Mesenchymal stem cell (in vitro differentiated cells and primary cell): ENCODE measurements around the gene EPAS1.

Experiments used
- DNase-seq: peaks from one replicate; pipeline ENCODE4 v3.0.0-alpha.2; 2013
- H2AFZ ChIP-seq: one replicate; pipeline ENCODE4 v1.6.1; 2013; ENCODE audit warnings: low read depth, mild to moderate bottlenecking, control low read depth, inconsistent platforms, low read length, moderate library complexity
- H2AK5ac ChIP-seq: 2 replicates; pipeline ENCODE4 v1.6.1; 2013; ENCODE audit warnings: low read length, moderate library complexity, mild to moderate bottlenecking, inconsistent platforms; ENCODE audit not compliant: severe bottlenecking
- H2BK120ac ChIP-seq: one replicate; pipeline ENCODE4 v1.6.1; 2013; ENCODE audit warnings: low read depth, mild to moderate bottlenecking, inconsistent platforms, low read length, moderate library complexity
- H2BK12ac ChIP-seq, 2 experiments: one replicate each; pipeline ENCODE4 v1.6.1; 2013; ENCODE audit warnings: inconsistent platforms in 2 of 2, low read length in 2 of 2, mild to moderate bottlenecking in 2 of 2, moderate library complexity in 2 of 2, control low read depth in 1 of 2
- H2BK15ac ChIP-seq: one replicate; pipeline ENCODE4 v1.6.1; 2013; ENCODE audit warnings: mild to moderate bottlenecking, low read depth, inconsistent platforms; ENCODE audit not compliant: poor library complexity, severe bottlenecking
- H2BK5ac ChIP-seq: 2 replicates; pipeline ENCODE4 v1.6.1; 2013; ENCODE audit warnings: low read depth, mild to moderate bottlenecking, low read length, control low read depth, inconsistent platforms; ENCODE audit not compliant: poor library complexity, severe bottlenecking
- H3K14ac ChIP-seq, 2 experiments: one replicate each; pipeline ENCODE4 v1.6.1; 2013; ENCODE audit warnings: inconsistent platforms in 2 of 2, low read length in 2 of 2, control low read depth in 1 of 2, mild to moderate bottlenecking in 1 of 2, moderate library complexity in 1 of 2
- H3K18ac ChIP-seq, 2 experiments: one replicate each; pipeline ENCODE4 v1.6.1; 2013; ENCODE audit warnings: inconsistent platforms in 2 of 2, low read length in 2 of 2, control low read depth in 1 of 2, low read depth in 1 of 2, mild to moderate bottlenecking in 1 of 2
- H3K23ac ChIP-seq, 2 experiments: one replicate each; pipeline ENCODE4 v1.6.1; 2013; ENCODE audit warnings: inconsistent platforms in 2 of 2, low read length in 2 of 2, mild to moderate bottlenecking in 2 of 2, moderate library complexity in 2 of 2, control low read depth in 1 of 2
- H3K27ac ChIP-seq: 2 replicates; pipeline ENCODE4 v1.5.1; 2013; ENCODE audit warnings: mild to moderate bottlenecking, moderate library complexity, low read length, control low read depth, inconsistent platforms; ENCODE audit not compliant: poor library complexity, severe bottlenecking
- H3K27me3 ChIP-seq, 2 experiments: 2 replicates each; pipeline versions ENCODE4 v1.6.1 to v1.7.0; 2013; ENCODE audit warnings: low read length in 2 of 2, mild to moderate bottlenecking in 2 of 2, moderate library complexity in 2 of 2, control low read depth in 1 of 2, inconsistent platforms in 1 of 2; ENCODE audit not compliant: control insufficient read depth in 1 of 2, insufficient read depth in 1 of 2
- H3K36me3 ChIP-seq, 2 experiments: 2 replicates each; pipeline versions ENCODE4 v1.6.1 to v1.7.0; 2013; ENCODE audit warnings: low read length in 2 of 2, control low read depth in 1 of 2, inconsistent platforms in 1 of 2, low read depth in 1 of 2, mild to moderate bottlenecking in 1 of 2; ENCODE audit not compliant: insufficient read depth in 2 of 2, control insufficient read depth in 1 of 2
- H3K4ac ChIP-seq, 2 experiments: one replicate each; pipeline ENCODE4 v1.6.1; 2013; ENCODE audit warnings: inconsistent platforms in 2 of 2, low read length in 2 of 2, mild to moderate bottlenecking in 2 of 2, moderate library complexity in 2 of 2, control low read depth in 1 of 2, low read depth in 1 of 2
- H3K4me1 ChIP-seq: 2 replicates; pipeline ENCODE4 v1.6.1; 2013; ENCODE audit warnings: low read depth, low read length, control low read depth; ENCODE audit not compliant: control insufficient read depth, insufficient read depth
- H3K4me2 ChIP-seq: 2 replicates; pipeline ENCODE4 v1.6.1; 2013; ENCODE audit warnings: low read length, mild to moderate bottlenecking, inconsistent platforms; ENCODE audit not compliant: poor library complexity, severe bottlenecking
- H3K4me3 ChIP-seq, 2 experiments: 2 replicates each; pipeline versions ENCODE4 v1.5.1 to v1.7.0; 2013; ENCODE audit warnings: low read length in 2 of 2, mild to moderate bottlenecking in 2 of 2, control low read depth in 1 of 2, low read depth in 1 of 2; ENCODE audit not compliant: insufficient read depth in 1 of 2
- H3K79me1 ChIP-seq: replicated peaks from 2 replicates; pipeline ENCODE4 v1.6.1; 2013; ENCODE audit warnings: mild to moderate bottlenecking, control low read depth, low read length, inconsistent platforms; ENCODE audit not compliant: poor library complexity, severe bottlenecking
- H3K9ac ChIP-seq: 2 replicates; pipeline ENCODE4 v1.7.0; 2013; ENCODE audit warnings: mild to moderate bottlenecking, low read length, moderate library complexity
- H3K9me3 ChIP-seq: 2 replicates; pipeline ENCODE4 v1.7.0; 2013; ENCODE audit warnings: mild to moderate bottlenecking, low read length; ENCODE audit not compliant: control insufficient read depth
- H4K8ac ChIP-seq: one replicate; pipeline ENCODE4 v1.6.1; 2013; ENCODE audit warnings: inconsistent platforms, mild to moderate bottlenecking, low read length, moderate library complexity
- H4K91ac ChIP-seq: one replicate; pipeline ENCODE4 v1.6.1; 2013; ENCODE audit warnings: mild to moderate bottlenecking, low read length, inconsistent platforms
- WGBS: methylation state at CpG from one replicate; pipeline ENCODE4 v1.1.7; 2013; ENCODE audit warnings: mixed read lengths; 5-methylcytosine and 5-hydroxymethylcytosine counted together

Gene EPAS1

DNA sequence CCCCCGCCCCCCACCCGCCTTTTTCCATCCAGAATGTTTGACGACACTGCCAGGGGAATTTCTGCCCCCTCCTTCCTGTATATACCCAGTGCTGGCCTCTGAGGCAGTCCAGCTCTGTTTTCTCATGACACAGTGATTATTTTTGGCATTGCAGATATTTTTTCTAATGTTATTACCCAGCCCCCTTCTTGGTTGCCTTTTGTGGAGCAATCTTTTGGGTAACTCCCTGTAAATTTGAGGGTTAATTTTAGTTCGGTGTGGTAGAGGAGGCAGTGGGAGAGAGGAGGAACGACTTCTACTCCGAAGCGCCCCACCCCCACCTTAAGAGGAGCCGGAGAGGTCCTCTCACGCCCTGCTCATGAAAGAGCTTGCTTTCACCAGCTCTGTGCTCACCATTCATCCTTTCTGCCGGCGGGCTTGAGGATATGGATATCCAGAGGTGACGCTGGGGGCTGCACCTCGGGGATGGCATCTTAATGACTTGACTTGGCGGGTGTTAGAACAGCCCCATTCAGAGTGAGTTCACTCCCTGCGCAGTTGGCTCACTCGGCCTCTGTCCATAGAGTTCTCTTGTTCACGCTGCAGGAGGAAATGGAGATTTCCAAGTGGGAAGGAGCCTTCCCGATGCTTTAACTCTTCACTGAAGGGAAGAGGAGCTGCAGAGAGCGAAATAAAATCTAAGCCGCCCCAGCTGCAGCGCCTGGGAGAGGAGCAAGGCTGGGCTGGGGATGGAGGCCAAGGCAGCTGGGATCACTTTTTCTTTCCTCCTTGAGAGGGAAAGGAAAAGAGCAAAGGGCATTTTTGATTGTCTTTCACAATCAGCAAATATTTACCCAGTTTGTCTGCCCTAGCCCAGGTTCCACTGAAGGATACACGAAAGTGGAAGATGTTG is 38.4 kb downstream of the EPAS1 start:
- H2AFZ ChIP-seq: no peak overlapping the region
- H3K36me3 ChIP-seq: no peaks in the 10 kb centered on the region
- H3K27ac ChIP-seq: peak overlapping the region; percentile 89
- 33% methylated on average over 14 of the region's 22 CpGs for WGBS
- no peaks in the 10 kb centered on the region for H3K9me3 ChIP-seq
- H2BK5ac ChIP-seq: peak overlapping the region; percentile 81
- H3K23ac ChIP-seq: peak overlapping the region in 1 of 2 experiments; percentile 14
- peak overlapping the region; percentile 95 for H2BK15ac ChIP-seq
- H3K9ac ChIP-seq: peak overlapping the region; percentile 89
- peaks cover 40% of the 10 kb centered on the region for H3K79me1 ChIP-seq
- H2BK12ac ChIP-seq: peak overlapping the region; percentile 90 to 94
- peak; percentile 92 for DNase-seq
- peak overlapping the region; percentile 97 for H4K91ac ChIP-seq
- peak overlapping the region; percentile 50 for H3K4me2 ChIP-seq
- H3K27me3 ChIP-seq: no peaks in the 10 kb centered on the region
- peak overlapping the region; percentile 61 for H2AK5ac ChIP-seq
- H3K14ac ChIP-seq: peak overlapping the region in 1 of 2 experiments; percentile 26
- H3K18ac ChIP-seq: peak overlapping the region; percentile 83 to 84
- peaks cover 40% of the 10 kb centered on the region for H3K4me1 ChIP-seq
- peak overlapping the region in 1 of 2 experiments; percentile 73 for H3K4me3 ChIP-seq
- peak overlapping the region; percentile 86 for H2BK120ac ChIP-seq
- peak overlapping the region; percentile 39 to 71 for H3K4ac ChIP-seq
- peak overlapping the region; percentile 89 for H4K8ac ChIP-seq

DNA sequence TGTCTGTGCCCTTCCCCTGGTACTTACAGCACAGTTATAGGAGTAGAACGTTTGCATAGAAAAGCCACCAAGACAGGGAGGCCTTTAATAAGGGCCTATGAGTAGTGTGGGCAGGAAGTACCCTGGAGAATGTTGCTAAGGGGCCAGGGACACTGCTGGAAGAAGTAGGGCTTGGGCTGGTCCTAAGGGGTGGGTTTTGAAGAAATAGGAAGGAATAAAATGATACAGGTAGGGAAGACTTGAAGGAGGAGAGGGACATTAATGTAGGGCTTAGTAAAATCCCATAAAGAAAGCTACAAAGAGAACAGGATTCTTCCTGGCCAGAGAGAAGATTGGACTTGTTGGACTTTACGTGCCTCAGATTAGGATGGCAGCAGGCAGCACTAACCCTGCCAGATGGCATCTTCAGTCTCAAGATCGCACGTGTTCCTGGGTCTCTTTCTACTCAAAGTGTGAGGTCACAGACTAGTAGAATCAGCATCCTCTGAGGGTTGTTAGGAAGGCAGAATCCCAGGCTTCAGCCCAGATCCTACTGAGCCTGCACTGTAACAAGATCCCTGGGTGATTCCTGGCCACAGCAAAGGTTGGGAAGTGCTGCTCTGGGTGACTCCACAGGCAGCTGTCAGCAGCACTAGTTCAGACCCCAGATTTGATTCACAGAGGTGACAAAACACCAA is 39.2 kb downstream of the EPAS1 start:
- peaks cover 39% of the 10 kb centered on the region for H3K79me1 ChIP-seq
- 75% methylated on average over 4 of the region's 4 CpGs for WGBS
- H4K91ac ChIP-seq: peak overlapping the region; percentile 97

DNA sequence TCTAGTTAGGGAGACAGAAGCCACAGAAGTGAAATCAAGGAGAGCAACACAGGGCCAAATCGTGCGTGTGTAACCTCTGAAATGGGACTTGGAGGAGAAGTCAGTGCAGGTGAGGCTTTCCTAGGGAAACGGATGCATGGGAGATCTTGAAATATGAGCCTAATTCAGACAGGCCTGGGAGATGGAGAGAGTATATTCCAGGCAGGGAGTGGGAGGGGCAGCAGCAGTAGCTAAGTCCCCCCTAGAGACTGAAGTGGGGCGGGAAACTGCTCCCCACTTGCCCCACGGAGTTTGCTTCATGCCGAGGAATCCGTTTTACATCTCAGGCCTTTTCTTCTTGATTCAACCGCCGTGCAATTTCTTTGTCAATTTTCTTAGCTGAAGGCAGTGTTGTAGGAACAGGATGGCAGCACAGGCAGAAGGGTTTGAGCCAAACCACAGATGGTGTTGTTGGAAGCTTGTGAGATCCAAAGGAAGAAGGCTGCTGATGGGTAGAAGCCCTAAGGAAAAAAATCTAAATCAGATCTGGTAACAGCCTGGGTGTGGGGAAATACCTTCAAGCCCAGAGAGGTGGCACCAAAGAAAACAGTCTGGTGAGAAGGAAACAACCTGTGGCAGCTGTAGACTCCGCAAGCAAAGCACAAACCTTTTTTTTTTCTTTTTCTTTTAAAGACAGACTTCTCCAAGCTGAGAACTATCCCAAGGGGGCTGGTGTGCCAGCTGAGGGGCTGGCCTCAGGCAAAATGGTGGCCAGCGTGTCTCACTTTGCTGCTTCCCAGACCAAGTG is 40.2 kb downstream of the EPAS1 start:
- peak overlapping the region in 1 of 2 experiments; percentile 30 for H3K4ac ChIP-seq
- no peak overlapping the region for H2BK120ac ChIP-seq
- no peak overlapping the region for H2BK12ac ChIP-seq
- H2AFZ ChIP-seq: no peak overlapping the region
- H2AK5ac ChIP-seq: no peak overlapping the region
- H3K14ac ChIP-seq: no peak overlapping the region
- H3K36me3 ChIP-seq: no peaks in the 10 kb centered on the region
- no peak for DNase-seq
- no peak overlapping the region for H3K4me2 ChIP-seq
- peak overlapping the region in 1 of 2 experiments; percentile 1 for H3K4me3 ChIP-seq
- peaks cover 38% of the 10 kb centered on the region for H3K79me1 ChIP-seq
- WGBS: 95% methylated on average over 11 of the region's 11 CpGs
- peak overlapping the region; percentile 89 for H3K9ac ChIP-seq
- peak overlapping the region in 1 of 2 experiments; percentile 51 for H3K18ac ChIP-seq
- H3K23ac ChIP-seq: no peak overlapping the region
- no peaks in the 10 kb centered on the region for H3K27me3 ChIP-seq
- H3K9me3 ChIP-seq: no peaks in the 10 kb centered on the region
- H3K27ac ChIP-seq: no peak overlapping the region
- no peak overlapping the region for H2BK5ac ChIP-seq
- H4K91ac ChIP-seq: no peak overlapping the region
- H4K8ac ChIP-seq: no peak overlapping the region
- H2BK15ac ChIP-seq: no peak overlapping the region
- peaks cover 32% of the 10 kb centered on the region for H3K4me1 ChIP-seq

More for the DNA sequence above, 39.2 kb downstream of the EPAS1 start:
- Histone ChIP-seq H3K14ac (peak overlapping the region in 1 of 2 experiments; percentile 26), H3K36me3 (no peaks in the 10 kb centered on the region), H3K27me3 (no peaks in the 10 kb centered on the region), H3K27ac (peak overlapping the region; percentile 89), H3K9me3 (no peaks in the 10 kb centered on the region), H3K4me3 (peak overlapping the region in 1 of 2 experiments; percentile 73), H2BK5ac (peak overlapping the region; percentile 81), H2BK12ac (peak overlapping the region; percentile 43 to 90), H2AFZ (no peak overlapping the region), H3K18ac (peak overlapping the region; percentile 83 to 84), H3K4me1 (peaks cover 38% of the 10 kb centered on the region), H2BK15ac (no peak overlapping the region), H3K23ac (no peak overlapping the region), H3K9ac (peak overlapping the region; percentile 89), H2AK5ac (peak overlapping the region; percentile 61), H4K8ac (peak overlapping the region; percentile 89), H3K4ac (peak overlapping the region; percentile 39 to 71), H3K4me2 (no peak overlapping the region), H2BK120ac (peak overlapping the region; percentile 86)
- peak; percentile 54 for DNase-seq
